GM19328 (cell line): ENCODE data around the gene CPNE5.

Source experiments
- ATAC-seq: cut with Tn5 transposase; IDR thresholded peaks from one replicate; pipeline ENCODE4 v1.9.1; 2021; ENCODE audit warnings: mild to moderate bottlenecking, moderate library complexity; ENCODE audit not compliant: unreplicated experiment

The CPNE5 gene

DNA sequence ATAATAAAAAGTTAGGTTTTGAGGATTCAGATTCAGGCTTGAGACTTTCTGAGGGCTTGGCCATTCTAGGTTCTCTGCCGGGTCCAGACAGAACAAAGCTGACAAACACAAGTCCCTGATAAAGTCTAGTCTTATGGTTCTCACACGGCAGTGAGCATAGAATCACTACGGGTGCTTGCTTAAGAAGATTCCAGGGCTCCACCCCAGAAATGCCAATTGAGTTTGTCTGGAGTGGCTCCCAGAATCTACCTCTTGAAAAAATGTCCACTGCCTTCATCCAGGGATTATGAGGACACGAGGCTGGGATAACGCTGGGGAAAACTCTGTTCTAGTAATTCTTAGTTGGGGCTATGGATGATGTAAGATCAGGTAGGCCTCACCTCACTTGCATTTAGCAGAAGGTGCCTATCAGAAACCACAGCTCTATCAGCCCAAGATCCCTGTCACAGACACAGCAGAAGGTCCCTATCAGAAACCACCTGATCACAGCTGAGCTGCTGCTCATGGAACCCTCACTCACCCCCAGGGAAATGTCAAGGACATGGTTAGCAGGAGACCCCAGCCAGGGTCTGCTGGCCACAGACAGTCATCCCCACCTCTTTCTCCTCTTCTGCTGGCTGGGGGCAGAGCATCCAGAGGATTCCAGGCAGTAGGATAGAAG lies 89.3 kb downstream of the CPNE5 start:
- ATAC-seq = no peak

DNA sequence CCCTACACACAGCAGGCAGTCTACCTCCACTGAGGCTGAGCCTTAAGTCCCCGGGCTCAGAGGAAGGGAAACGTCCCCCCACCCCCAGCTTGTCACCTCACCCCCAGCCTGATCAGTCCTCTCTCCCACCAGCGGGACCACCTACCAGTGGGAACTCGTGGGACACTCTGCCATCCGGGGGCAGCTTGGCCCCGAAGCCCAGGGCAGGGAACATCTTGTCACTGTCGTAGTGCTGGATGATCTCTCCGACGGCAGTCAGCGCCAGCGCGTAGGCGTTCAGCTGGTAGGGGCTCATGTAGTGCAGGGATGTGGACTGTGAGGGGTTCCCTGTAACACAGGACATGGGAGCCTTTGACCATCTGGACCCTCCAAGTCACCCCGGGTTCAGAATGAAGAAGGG lies 93.0 kb downstream of the CPNE5 start:
- ATAC-seq = no peak

DNA sequence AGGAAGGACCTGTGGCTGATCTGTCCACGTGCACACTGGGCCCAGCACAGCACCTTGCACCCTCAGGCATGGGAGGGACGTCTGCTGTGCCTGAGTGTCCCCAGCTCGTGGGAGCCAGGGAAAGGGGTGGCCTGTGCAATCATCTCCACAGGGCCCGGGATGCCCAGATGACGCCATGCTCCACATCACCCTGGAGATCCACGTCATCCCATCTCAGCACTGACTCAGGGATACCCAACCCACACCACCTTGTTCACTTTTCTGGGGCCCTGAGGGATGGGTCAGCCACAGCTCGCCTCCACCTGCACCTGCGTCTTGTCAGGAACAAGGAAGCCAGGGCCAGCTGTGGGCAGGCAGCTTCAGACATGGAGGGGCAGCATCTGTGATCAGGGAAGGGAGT lies 93.4 kb downstream of the CPNE5 start:
- ATAC-seq = no peak

DNA sequence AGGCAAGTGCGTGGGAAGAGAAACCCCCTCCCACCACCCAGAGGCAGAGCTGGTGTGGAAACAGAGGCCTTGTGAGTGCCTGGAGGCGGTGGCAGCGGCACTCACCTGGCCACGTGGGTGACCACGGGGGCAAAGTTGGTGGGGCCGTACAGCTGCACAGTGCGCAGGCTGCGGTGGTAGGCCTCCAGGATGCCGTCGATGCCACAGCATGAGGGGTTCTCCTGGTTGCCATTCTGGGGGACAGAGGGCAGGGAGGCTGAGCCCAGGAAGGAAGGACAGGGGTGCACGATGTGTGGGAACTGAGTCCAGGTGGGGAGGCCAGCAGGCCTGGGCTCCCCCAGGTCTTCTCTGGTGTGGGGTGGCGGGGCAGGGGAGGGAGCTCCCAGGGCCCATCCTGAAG lies 94.0 kb downstream of the CPNE5 start:
- ATAC-seq = no peak

DNA sequence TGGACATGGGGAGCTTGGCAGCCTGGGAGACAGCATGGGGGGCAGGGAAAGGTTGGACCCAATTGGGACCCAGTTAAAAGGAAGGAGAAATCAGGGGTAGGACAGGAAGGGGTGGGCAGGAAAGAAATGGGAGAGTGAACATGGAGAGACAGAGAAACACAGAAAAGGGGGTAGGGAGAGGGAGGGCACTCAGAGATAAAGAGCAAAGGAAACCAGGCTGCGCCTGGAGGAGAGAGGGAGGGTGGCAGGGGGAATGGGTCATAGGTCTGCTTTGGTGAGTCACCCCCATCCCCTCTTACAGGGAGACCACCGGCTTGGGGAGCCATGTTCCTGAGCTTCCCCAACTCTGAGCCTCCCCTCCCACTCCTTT lies 95.0 kb downstream of the CPNE5 start:
- no peak for ATAC-seq

- no peak for ATAC-seq
Observed at GRCh38 chr6:36743538-36744303, 95.5 kb downstream of the CPNE5 start.

- ATAC-seq = no peak
Observed at GRCh38 chr6:36743032-36743431, 96.2 kb downstream of the CPNE5 start.

GRCh38 chr6:36742146-36742545 lies 97.1 kb downstream of the CPNE5 start:
- ATAC-seq = no peak

GRCh38 chr6:36740818-36741179 lies 98.4 kb downstream of the CPNE5 start:
- no peak for ATAC-seq

- ATAC-seq = no peak
Observed at GRCh38 chr6:36739947-36740817, 99.1 kb downstream of the CPNE5 start.

DNA sequence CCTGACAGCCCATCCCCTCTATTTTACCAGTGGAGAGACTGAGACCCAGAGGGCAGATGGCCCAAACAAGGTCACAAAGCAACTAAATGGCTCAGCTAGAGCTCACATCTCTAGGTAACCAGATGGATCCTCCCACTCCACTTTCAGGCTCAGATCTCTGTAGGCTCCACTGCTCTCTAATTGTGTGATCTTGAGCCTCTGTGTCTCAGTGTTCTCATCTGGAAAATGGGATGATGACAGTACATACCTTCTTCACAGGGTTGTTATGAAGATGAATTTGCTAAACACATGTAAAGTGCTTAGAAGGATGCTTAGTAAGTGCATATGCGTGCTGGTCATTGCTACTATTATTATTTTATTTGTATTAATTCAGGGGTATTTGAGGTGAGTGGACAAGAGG lies 101.1 kb downstream of the CPNE5 start:
- no peak for ATAC-seq

- ATAC-seq = no peak
Observed at GRCh38 chr6:36737043-36737785, 102.0 kb downstream of the CPNE5 start.

DNA sequence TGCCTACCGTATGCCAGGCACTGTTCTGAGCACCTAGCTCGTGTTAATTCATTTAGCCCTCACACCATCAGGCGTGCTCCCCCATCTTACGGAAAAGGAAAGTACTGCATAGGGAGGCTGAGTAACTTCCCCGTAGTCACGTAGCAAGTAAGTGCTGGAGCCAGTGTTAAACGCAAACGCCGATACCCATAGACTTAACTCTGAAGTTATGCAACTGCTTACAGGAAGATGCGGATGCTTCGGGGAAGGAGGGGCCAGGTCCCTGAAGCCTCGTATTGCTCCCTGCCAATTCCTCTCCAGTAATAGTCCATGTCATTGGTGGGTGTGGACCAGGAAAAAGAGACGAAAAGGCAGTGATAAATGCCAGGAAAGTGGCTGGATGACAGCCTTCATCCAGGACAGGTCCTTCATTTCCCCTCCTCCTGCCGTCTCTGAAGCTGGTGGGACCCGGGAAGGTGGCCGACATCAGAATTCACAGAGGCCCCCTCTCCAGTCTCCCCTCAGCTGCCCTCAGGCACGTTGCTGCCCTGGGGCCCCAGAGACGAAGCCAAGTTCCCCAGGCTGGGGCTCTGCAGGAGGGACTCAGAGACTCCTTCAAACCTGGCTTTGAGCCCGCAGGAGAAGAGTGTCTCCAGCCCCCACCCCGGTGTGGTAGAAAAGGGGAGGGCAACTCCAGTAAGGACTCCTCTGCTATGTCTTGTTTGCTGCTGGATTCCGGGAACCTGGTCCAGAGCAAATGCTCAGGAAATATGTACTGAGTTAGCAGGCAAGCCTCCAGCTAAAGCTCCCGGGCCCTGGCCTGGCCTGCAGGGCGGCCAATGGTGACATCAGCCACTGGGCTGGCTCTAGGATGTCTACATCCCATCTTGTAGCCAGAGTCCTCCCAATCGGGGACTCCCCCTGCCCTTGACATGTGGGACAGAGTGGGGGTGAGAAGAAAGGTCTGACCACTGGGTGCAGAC lies 103.9 kb downstream of the CPNE5 start:
- no peak for ATAC-seq

GRCh38 chr6:36734486-36735060 lies 104.7 kb downstream of the CPNE5 start:
- no peak for ATAC-seq

DNA sequence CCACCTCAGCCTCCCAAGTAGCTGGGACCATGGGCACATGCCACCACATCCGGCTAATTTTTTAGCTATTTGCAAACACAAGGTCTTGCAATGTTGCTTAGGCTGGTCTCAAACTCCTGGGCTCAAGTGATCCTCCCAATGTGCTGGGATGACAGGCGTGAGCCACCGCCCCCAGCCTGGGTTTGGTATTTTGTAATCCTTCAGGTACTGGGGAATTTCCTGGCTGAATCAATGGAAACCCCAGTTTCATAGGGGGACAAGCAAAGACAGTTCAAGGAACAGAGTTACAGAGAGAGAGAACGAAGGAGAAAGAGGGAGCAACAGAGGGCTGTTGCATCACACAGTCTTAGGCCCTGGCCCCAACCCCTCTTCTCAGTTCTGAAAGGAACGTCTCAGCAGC lies 105.9 kb downstream of the CPNE5 start:
- ATAC-seq = no peak

DNA sequence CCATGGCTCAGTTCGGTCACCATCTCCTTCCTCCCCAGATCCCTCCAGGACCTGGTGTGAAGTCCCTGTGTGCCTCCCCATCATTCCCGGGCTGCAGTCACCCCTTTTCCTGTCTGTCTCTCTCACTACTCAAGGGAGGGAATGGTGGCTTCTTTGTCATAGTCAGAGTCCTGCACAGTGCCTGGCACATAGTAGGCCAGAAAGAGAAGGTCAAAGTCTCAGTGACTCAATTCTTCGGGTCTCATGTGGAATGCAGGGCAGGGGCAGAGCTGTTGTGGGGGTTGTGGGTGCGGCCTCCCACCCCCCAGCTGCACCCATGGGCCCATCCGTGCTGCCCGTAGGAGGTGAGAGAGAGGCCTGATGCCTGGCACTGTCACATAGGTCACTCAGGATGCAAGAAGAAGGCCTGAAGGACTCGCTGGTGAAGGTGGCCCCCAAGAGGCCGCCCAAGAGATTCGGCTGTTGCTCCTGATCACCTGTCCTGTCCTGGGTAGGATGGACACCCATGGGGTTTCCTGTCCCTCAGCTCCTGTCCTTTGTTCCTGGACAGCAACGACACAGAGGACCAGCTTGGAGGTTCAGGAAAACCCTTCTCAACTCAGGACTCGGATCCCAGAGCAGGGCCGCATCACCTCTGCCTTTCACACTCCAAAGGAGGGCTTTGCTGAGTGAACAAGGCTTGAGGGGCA lies 107.5 kb downstream of the CPNE5 start:
- no peak for ATAC-seq

GRCh38 chr6:36730424-36731380 lies 108.5 kb downstream of the CPNE5 start:
- no peak for ATAC-seq

DNA sequence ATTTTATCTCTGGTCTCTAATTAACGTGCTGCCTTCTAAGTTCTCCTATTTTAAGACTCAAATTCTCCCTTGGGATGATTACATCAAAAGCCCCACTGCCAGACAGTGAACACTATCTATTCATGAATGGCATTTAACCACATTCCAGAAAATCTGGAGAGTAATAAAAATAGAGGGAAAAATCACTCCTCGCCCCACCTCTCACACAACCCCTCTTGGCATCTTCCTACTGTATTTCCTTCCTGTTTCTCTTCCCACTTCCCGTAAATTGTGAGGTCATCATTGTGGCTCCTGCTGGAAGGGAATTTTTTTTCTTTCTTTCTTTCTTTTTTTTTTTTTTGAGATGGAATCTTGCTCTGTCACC lies 110.1 kb downstream of the CPNE5 start:
- no peak for ATAC-seq
